ENCODE measurements around the gene IL37.
"Not testable (repeated sequence)": the region's sequence is repeated elsewhere in the genome, so short reads cannot be mapped to it uniquely, and the experiment has no call there.

Gene IL37

GRCh38 chr2:112891385-112891831, 19.6 kb upstream of the IL37 start:
- no peak for DNase-seq

GRCh38 chr2:112893752-112894151, 17.2 kb upstream of the IL37 start:
- no peak for DNase-seq

GRCh38 chr2:112896909-112897623, 13.9 kb upstream of the IL37 start:
- no peak for DNase-seq

GRCh38 chr2:112897624-112897978, 13.4 kb upstream of the IL37 start:
- no peak for DNase-seq

- not testable (repeated sequence) for DNase-seq
These were observed 9.4 kb upstream of the IL37 start for GRCh38 chr2:112901431-112902065.

GRCh38 chr2:112902816-112903215, 8.1 kb upstream of the IL37 start:
- no peak for DNase-seq

- DNase-seq = no peak
These were observed 6.1 kb upstream of the IL37 start for GRCh38 chr2:112904883-112905282.

GRCh38 chr2:112906276-112906675, 4.7 kb upstream of the IL37 start:
- DNase-seq = no peak

- no peak for DNase-seq
These were observed 3.7 kb upstream of the IL37 start for GRCh38 chr2:112907001-112907949.

GRCh38 chr2:112908559-112908958, 2.4 kb upstream of the IL37 start:
- not testable (repeated sequence) for DNase-seq

- DNase-seq = no peak
These were observed 746 bp upstream of the IL37 start for GRCh38 chr2:112910219-112910618.

- DNase-seq = no peak
These were observed 1.4 kb downstream of the IL37 start for GRCh38 chr2:112912403-112912802.

- no peak for DNase-seq
These were observed 4.6 kb downstream of the IL37 start for GRCh38 chr2:112915300-112916144.

- no peak for DNase-seq
These were observed 5.2 kb downstream of the IL37 start for GRCh38 chr2:112916145-112916571.

GRCh38 chr2:112916625-112917247, 5.8 kb downstream of the IL37 start:
- no peak for DNase-seq

- DNase-seq = no peak
These were observed 6.9 kb downstream of the IL37 start for GRCh38 chr2:112917856-112918255.

GRCh38 chr2:112918256-112918655, 7.3 kb downstream of the IL37 start:
- no peak for DNase-seq

- DNase-seq = no peak
These were observed 8.1 kb downstream of the IL37 start for GRCh38 chr2:112919086-112919485.

GRCh38 chr2:112920923-112921532, 10.1 kb downstream of the IL37 start:
- no peak for DNase-seq

GRCh38 chr2:112921982-112922381, 11.0 kb downstream of the IL37 start:
- DNase-seq = no peak

GRCh38 chr2:112923237-112923966, 12.4 kb downstream of the IL37 start:
- no peak for DNase-seq
